Measurements from ENCODE around the gene AKAP11.

Gene AKAP11

DNA sequence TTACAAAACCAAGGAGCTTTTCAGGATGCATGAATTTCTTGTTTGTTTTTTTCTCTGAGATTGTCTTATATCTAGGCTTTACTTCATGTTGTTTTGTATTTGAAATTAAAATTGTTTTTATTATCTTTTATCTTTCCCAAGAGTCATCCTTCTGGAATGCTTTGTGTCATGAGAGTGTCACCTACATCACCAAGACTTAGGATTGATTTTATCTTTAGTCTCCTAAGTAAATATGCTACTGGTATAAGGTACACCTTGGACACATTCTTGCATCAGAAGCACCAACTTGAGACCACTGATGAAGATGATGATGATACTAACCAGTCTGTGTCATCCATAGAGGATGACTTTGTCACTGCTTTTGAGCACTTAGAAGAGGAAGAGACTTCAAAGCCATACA lies 26.4 kb downstream of the AKAP11 start:
- no peak overlapping the region for H3K9ac ChIP-seq (ENCODE audit: low read length)
- H3K36me3 ChIP-seq (ENCODE audit: control insufficient read depth, insufficient read depth, low read length) = peaks cover 68% of the 10 kb centered on the region

GRCh38 chr13:42305503-42305902 lies 33.6 kb downstream of the AKAP11 start:
- Histone ChIP-seq H3K4me1 (ENCODE audit: control insufficient read depth, insufficient read depth, low read length) (no peaks in the 10 kb centered on the region), H3K27me3 (ENCODE audit: control insufficient read depth, insufficient read depth, low read length) (no peaks in the 10 kb centered on the region), H3K36me3 (ENCODE audit: control insufficient read depth, insufficient read depth, low read length) (peaks cover 62% of the 10 kb centered on the region), H3K9ac (ENCODE audit: low read length) (no peak overlapping the region), H3K9me3 (ENCODE audit: control insufficient read depth, insufficient read depth, low read depth, low read length) (no peaks in the 10 kb centered on the region), H3K4me3 (ENCODE audit: low read depth, low read length) (no peak overlapping the region), H3K27ac (ENCODE audit: low read depth, low read length) (no peak overlapping the region)

More for the DNA sequence above, 26.4 kb downstream of the AKAP11 start:
- Histone ChIP-seq H3K4me1 (ENCODE audit: control insufficient read depth, insufficient read depth, low read length) (no peaks in the 10 kb centered on the region), H3K9me3 (ENCODE audit: control insufficient read depth, insufficient read depth, low read depth, low read length) (no peaks in the 10 kb centered on the region), H3K27me3 (ENCODE audit: control insufficient read depth, insufficient read depth, low read length) (no peaks in the 10 kb centered on the region), H3K4me3 (ENCODE audit: low read depth, low read length) (no peak overlapping the region), H3K27ac (ENCODE audit: low read depth, low read length) (no peak overlapping the region)

DNA sequence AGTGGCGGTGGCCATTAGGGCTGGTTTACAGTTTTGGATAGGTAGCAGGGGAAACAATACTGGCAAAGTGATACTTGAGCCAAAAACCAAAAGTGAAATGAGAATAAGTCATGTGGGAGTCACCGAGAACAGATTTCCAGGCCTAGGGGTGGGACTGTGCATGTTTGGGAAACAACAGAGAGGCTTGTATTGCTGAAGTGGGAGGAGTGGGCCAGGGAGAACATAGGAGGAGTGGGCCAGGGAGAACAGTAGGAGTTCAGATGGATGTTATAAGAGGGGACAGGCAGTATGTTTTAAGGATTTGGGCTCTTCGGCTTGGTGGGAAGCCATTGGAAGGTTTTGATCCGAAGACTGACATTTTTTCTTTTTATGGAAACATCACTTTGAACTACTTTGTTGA lies 35.5 kb downstream of the AKAP11 start:
- H3K4me1 ChIP-seq (ENCODE audit: control insufficient read depth, insufficient read depth, low read length) = no peaks in the 10 kb centered on the region
- H3K36me3 ChIP-seq (ENCODE audit: control insufficient read depth, insufficient read depth, low read length) = peaks cover 45% of the 10 kb centered on the region
- no peaks in the 10 kb centered on the region for H3K9me3 ChIP-seq (ENCODE audit: control insufficient read depth, insufficient read depth, low read depth, low read length)
- no peak overlapping the region for H3K9ac ChIP-seq (ENCODE audit: low read length)
- no peak overlapping the region for H3K27ac ChIP-seq (ENCODE audit: low read depth, low read length)
- no peak overlapping the region for H3K4me3 ChIP-seq (ENCODE audit: low read depth, low read length)
- H3K27me3 ChIP-seq (ENCODE audit: control insufficient read depth, insufficient read depth, low read length) = no peaks in the 10 kb centered on the region

- H3K27me3 ChIP-seq (ENCODE audit: control insufficient read depth, insufficient read depth, low read length) = no peaks in the 10 kb centered on the region
- no peak overlapping the region for H3K27ac ChIP-seq (ENCODE audit: low read depth, low read length)
- no peak overlapping the region for H3K9ac ChIP-seq (ENCODE audit: low read length)
- H3K9me3 ChIP-seq (ENCODE audit: control insufficient read depth, insufficient read depth, low read depth, low read length) = no peaks in the 10 kb centered on the region
- peaks cover 24% of the 10 kb centered on the region for H3K36me3 ChIP-seq (ENCODE audit: control insufficient read depth, insufficient read depth, low read length)
- H3K4me3 ChIP-seq (ENCODE audit: low read depth, low read length) = no peak overlapping the region
- no peaks in the 10 kb centered on the region for H3K4me1 ChIP-seq (ENCODE audit: control insufficient read depth, insufficient read depth, low read length)
These were observed 41.0 kb downstream of the AKAP11 start for GRCh38 chr13:42312817-42313431.

DNA sequence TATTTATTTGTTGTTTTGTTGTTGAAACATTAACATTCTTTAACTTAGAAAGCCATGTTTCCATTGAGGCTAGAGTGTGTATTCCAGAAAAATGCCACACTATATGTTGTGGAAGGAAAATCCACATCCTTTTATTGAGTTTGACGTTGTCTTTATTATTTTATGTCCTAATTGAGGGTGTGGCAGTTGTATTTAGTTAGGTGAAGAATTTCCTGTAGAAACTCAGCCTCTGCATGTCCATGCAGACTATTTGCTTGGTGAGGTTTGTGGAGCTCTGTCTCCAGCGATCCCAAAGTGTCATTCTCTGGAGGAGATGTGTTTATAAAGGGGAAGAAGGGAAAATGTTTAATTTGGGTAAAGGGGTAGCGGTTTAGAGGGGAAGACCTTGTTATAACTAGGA lies 46.6 kb downstream of the AKAP11 start:
- H3K27ac ChIP-seq (ENCODE audit: low read depth, low read length) = no peak overlapping the region
- no peak overlapping the region for H3K4me3 ChIP-seq (ENCODE audit: low read depth, low read length)
- no peaks in the 10 kb centered on the region for H3K27me3 ChIP-seq (ENCODE audit: control insufficient read depth, insufficient read depth, low read length)
- no peaks in the 10 kb centered on the region for H3K9me3 ChIP-seq (ENCODE audit: control insufficient read depth, insufficient read depth, low read depth, low read length)
- H3K36me3 ChIP-seq (ENCODE audit: control insufficient read depth, insufficient read depth, low read length) = peaks cover 2% of the 10 kb centered on the region
- H3K9ac ChIP-seq (ENCODE audit: low read length) = no peak overlapping the region
- peaks cover 18% of the 10 kb centered on the region for H3K4me1 ChIP-seq (ENCODE audit: control insufficient read depth, insufficient read depth, low read length)

DNA sequence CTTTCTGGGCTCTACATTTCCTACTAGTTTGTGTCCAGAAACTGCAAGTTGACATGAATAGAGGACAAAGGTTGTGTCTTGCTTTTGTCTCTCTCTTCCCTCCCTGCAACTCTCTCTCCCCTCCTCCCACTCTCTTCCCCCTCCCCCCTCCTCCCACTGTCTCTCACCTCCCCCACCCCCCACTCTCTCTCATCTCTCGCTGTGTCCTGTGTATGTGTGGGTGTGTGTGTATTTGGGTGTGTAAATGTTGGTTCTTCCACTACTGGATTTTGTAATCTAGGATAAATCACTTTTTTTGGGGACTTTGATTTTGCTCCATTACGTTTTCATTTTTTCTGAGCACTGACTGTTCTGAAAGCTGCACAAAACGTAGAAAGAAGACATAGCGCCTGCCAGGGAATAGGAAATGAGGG lies 48.4 kb downstream of the AKAP11 start:
- no peaks in the 10 kb centered on the region for H3K9me3 ChIP-seq (ENCODE audit: control insufficient read depth, insufficient read depth, low read depth, low read length)
- no peak overlapping the region for H3K9ac ChIP-seq (ENCODE audit: low read length)
- 0 out of 2 replicates have a peak overlapping the region, but pooled peaks have one; percentile 35 for H3K27ac ChIP-seq (ENCODE audit: low read depth, low read length)
- H3K4me1 ChIP-seq (ENCODE audit: control insufficient read depth, insufficient read depth, low read length) = peaks cover 18% of the 10 kb centered on the region
- H3K4me3 ChIP-seq (ENCODE audit: low read depth, low read length) = no peak overlapping the region; the same call in 1 of the 2 replicates
- peaks cover 2% of the 10 kb centered on the region; the same call in 1 of the 2 replicates for H3K36me3 ChIP-seq (ENCODE audit: control insufficient read depth, insufficient read depth, low read length)
- H3K27me3 ChIP-seq (ENCODE audit: control insufficient read depth, insufficient read depth, low read length) = no peaks in the 10 kb centered on the region

DNA sequence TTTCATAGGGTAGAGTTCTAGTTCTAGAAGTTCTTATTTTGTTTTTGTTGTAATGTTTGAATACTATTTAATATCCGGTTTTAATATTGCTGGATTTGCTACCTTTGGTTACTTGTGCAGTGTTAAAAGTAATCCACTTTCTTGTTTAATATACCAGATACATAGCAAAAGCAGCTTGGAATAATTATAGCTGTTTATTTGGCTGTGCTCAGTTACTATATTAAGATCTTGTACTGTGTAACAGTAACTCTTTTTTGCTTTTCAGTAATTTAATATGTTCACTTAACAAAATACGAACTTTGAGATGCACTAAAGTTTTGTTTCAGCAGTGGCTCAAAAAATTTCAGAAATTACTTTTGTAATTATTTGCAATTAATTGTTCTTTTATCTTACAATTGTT lies 50.9 kb downstream of the AKAP11 start:
- Histone ChIP-seq H3K27me3 (ENCODE audit: control insufficient read depth, insufficient read depth, low read length) (no peaks in the 10 kb centered on the region), H3K4me3 (ENCODE audit: low read depth, low read length) (no peak overlapping the region), H3K36me3 (ENCODE audit: control insufficient read depth, insufficient read depth, low read length) (no peaks in the 10 kb centered on the region), H3K27ac (ENCODE audit: low read depth, low read length) (no peak overlapping the region), H3K9me3 (ENCODE audit: control insufficient read depth, insufficient read depth, low read depth, low read length) (no peaks in the 10 kb centered on the region), H3K4me1 (ENCODE audit: control insufficient read depth, insufficient read depth, low read length) (peaks cover 18% of the 10 kb centered on the region), H3K9ac (ENCODE audit: low read length) (no peak overlapping the region)

DNA sequence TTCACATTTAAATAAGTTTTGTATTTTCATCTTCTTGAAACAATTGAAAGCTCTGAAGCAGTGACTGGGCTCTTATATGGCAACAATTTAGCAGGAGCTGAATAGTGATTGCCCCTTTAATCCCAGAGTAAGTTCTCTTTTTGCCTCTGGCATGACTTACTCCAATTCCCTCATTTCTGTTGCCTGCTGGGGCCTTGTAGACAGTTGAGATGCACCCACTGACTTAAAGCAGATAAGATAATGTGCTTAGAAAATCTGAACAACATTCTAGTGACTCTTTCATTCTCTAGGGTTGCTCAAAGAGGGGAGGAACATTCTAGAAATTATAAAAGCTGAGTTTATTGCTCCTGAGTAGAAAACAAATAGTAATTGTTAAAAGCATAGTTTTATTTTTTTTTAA lies 52.8 kb downstream of the AKAP11 start:
- no peaks in the 10 kb centered on the region for H3K9me3 ChIP-seq (ENCODE audit: control insufficient read depth, insufficient read depth, low read depth, low read length)
- H3K9ac ChIP-seq (ENCODE audit: low read length) = no peak overlapping the region
- no peak overlapping the region for H3K4me3 ChIP-seq (ENCODE audit: low read depth, low read length)
- peaks cover 5% of the 10 kb centered on the region for H3K4me1 ChIP-seq (ENCODE audit: control insufficient read depth, insufficient read depth, low read length)
- H3K36me3 ChIP-seq (ENCODE audit: control insufficient read depth, insufficient read depth, low read length) = no peaks in the 10 kb centered on the region
- no peaks in the 10 kb centered on the region for H3K27me3 ChIP-seq (ENCODE audit: control insufficient read depth, insufficient read depth, low read length)
- H3K27ac ChIP-seq (ENCODE audit: low read depth, low read length) = no peak overlapping the region

DNA sequence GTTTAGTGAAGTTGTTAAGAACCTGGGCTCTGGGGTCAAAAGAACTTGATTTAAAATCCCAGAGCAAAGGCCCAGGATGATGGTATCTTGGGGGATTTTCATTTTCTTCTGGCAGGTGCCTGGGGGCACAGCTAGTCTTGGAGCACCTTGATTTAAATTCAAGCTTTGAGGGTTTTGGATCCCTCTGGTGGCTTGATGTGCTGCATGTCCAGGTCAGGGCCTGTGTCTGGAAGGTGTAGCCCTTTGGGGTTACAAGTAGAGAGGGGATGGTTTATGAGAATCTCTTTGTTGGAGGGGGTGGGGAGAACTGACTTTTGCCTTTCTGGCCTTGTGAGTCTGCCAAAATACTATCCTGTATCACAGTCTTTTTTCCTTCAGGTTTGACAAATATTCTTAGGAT lies 55.8 kb downstream of the AKAP11 start:
- Histone ChIP-seq H3K9me3 (ENCODE audit: control insufficient read depth, insufficient read depth, low read depth, low read length) (no peaks in the 10 kb centered on the region), H3K4me3 (ENCODE audit: low read depth, low read length) (no peak overlapping the region), H3K4me1 (ENCODE audit: control insufficient read depth, insufficient read depth, low read length) (no peaks in the 10 kb centered on the region), H3K27me3 (ENCODE audit: control insufficient read depth, insufficient read depth, low read length) (no peaks in the 10 kb centered on the region), H3K27ac (ENCODE audit: low read depth, low read length) (no peak overlapping the region), H3K36me3 (ENCODE audit: control insufficient read depth, insufficient read depth, low read length) (no peaks in the 10 kb centered on the region), H3K9ac (ENCODE audit: low read length) (no peak overlapping the region)

DNA sequence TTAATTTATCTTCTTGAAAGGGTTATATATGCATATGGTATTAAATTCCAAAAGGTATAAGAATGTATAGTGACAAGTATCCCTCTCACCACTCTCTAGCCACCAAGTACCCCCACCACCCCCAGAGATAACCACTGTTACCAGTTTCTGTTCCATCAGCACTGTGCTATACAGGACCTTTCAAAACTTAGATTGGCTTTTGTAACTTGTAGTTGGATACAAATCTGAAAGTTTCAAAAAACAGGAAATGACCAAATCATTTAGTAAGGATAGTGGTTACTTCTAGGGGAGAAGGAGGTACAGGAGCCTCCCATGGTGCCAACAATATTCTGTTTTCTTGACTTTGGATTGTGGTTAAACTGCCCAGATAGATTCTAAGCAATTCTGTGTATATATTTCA lies 56.7 kb downstream of the AKAP11 start:
- H3K4me3 ChIP-seq (ENCODE audit: low read depth, low read length) = no peak overlapping the region
- H3K9me3 ChIP-seq (ENCODE audit: control insufficient read depth, insufficient read depth, low read depth, low read length) = no peaks in the 10 kb centered on the region
- no peaks in the 10 kb centered on the region for H3K36me3 ChIP-seq (ENCODE audit: control insufficient read depth, insufficient read depth, low read length)
- H3K27me3 ChIP-seq (ENCODE audit: control insufficient read depth, insufficient read depth, low read length) = no peaks in the 10 kb centered on the region
- no peaks in the 10 kb centered on the region for H3K4me1 ChIP-seq (ENCODE audit: control insufficient read depth, insufficient read depth, low read length)
- no peak overlapping the region for H3K27ac ChIP-seq (ENCODE audit: low read depth, low read length)
- H3K9ac ChIP-seq (ENCODE audit: low read length) = no peak overlapping the region

- H3K27ac ChIP-seq (ENCODE audit: low read depth, low read length) = no peak overlapping the region
- no peaks in the 10 kb centered on the region for H3K27me3 ChIP-seq (ENCODE audit: control insufficient read depth, insufficient read depth, low read length)
- H3K36me3 ChIP-seq (ENCODE audit: control insufficient read depth, insufficient read depth, low read length) = no peaks in the 10 kb centered on the region
- H3K9me3 ChIP-seq (ENCODE audit: control insufficient read depth, insufficient read depth, low read depth, low read length) = no peaks in the 10 kb centered on the region
- no peak overlapping the region for H3K4me3 ChIP-seq (ENCODE audit: low read depth, low read length)
- no peak overlapping the region for H3K9ac ChIP-seq (ENCODE audit: low read length)
- no peaks in the 10 kb centered on the region for H3K4me1 ChIP-seq (ENCODE audit: control insufficient read depth, insufficient read depth, low read length)
These were observed 57.3 kb downstream of the AKAP11 start for GRCh38 chr13:42329239-42329638.

GRCh38 chr13:42331009-42331408 lies 59.1 kb downstream of the AKAP11 start:
- no peaks in the 10 kb centered on the region for H3K9me3 ChIP-seq (ENCODE audit: control insufficient read depth, insufficient read depth, low read depth, low read length)
- no peaks in the 10 kb centered on the region for H3K36me3 ChIP-seq (ENCODE audit: control insufficient read depth, insufficient read depth, low read length)
- H3K4me1 ChIP-seq (ENCODE audit: control insufficient read depth, insufficient read depth, low read length) = no peaks in the 10 kb centered on the region
- H3K27me3 ChIP-seq (ENCODE audit: control insufficient read depth, insufficient read depth, low read length) = no peaks in the 10 kb centered on the region
- H3K9ac ChIP-seq (ENCODE audit: low read length) = no peak overlapping the region
- no peak overlapping the region for H3K4me3 ChIP-seq (ENCODE audit: low read depth, low read length)
- no peak overlapping the region for H3K27ac ChIP-seq (ENCODE audit: low read depth, low read length)

Data from HUES6 (cell line).